ENCODE results near the gene AMBRA1. TPM values are rescaled to one million over a fixed set of nuclear protein-coding genes. Genes with fewer than 3 reads are reported as not detected.

Gene AMBRA1
- total and polyA plus RNA-seq, 2 donors: 8.7 to 20.6 TPM

- DNase-seq (ENCODE audit: low read depth in 6 of 9, low spot score in 9 of 9): peak in 5 of 9 donors; percentile 49 to 87 (median 70)
- Histone ChIP-seq H3K9me3 (ENCODE audit: control insufficient read depth in 2 of 2, insufficient read depth in 1 of 2, low read length in 1 of 2) (no peaks in the 10 kb centered on the region), H3K4me1 (ENCODE audit: control insufficient read depth in 2 of 2, insufficient read depth in 2 of 2, low read length in 2 of 2) (peaks cover 63 to 91% of the 10 kb centered on the region in 2 donors), H3K27me3 (ENCODE audit: control insufficient read depth in 2 of 2, insufficient read depth in 1 of 2, low read length in 1 of 2) (peaks cover 0 to 6% of the 10 kb centered on the region in 2 donors), H3K36me3 (ENCODE audit: control insufficient read depth in 2 of 2, insufficient read depth in 2 of 2, low read length in 1 of 2) (peaks cover 9 to 14% of the 10 kb centered on the region in 2 donors), H3K27ac (ENCODE audit: low read depth in 1 of 2, low read length in 1 of 2) (peak overlapping the region; percentile 86 to 95), H3K4me3 (ENCODE audit: low read length in 2 of 2) (peak overlapping the region; percentile 78 to 80)
- 16% methylated on average over 18 of the region's 18 CpGs for WGBS
Measured at GRCh38 chr11:46348566-46349401, 245.0 kb downstream of the AMBRA1 start.

DNA sequence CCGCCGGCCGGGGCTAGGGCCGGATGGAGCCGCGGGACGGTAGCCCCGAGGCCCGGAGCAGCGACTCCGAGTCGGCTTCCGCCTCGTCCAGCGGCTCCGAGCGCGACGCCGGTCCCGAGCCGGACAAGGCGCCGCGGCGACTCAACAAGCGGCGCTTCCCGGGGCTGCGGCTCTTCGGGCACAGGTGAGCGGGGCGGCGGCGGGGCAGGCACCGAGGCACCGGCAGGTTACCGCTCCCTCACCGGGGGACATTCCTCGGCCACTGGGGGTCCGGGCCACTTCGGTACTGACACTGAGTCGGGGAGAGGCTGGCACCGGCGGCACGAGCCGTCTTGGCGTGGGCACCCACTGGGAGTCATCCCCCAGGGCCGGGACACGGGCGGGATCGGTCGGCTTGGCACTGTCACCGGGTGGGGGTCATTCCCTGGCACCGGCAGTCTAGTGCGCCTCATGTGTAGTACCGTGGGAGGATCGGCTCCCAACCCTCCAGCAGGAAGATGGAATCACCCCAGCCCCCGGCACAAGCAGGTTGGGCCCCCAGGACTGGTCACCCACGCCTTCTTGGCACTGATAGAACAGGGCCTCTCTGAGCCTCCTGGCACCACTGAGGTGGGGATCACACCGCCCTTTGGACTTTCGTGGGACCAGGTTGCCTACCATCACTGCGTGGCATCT is 246.0 kb downstream of the AMBRA1 start:
- H3K27me3 ChIP-seq (ENCODE audit: control insufficient read depth in 2 of 2, insufficient read depth in 1 of 2, low read length in 1 of 2): peaks cover 0 to 6% of the 10 kb centered on the region in 2 donors
- H3K4me3 ChIP-seq (ENCODE audit: low read length in 2 of 2): peak overlapping the region; percentile 78 to 80
- H3K36me3 ChIP-seq (ENCODE audit: control insufficient read depth in 2 of 2, insufficient read depth in 2 of 2, low read length in 1 of 2): peaks cover 3 to 11% of the 10 kb centered on the region in 2 donors
- H3K4me1 ChIP-seq (ENCODE audit: control insufficient read depth in 2 of 2, insufficient read depth in 2 of 2, low read length in 2 of 2): peaks cover 56 to 87% of the 10 kb centered on the region in 2 donors
- DNase-seq (ENCODE audit: low read depth in 6 of 9, low spot score in 9 of 9): no peak
- H3K9me3 ChIP-seq (ENCODE audit: control insufficient read depth in 2 of 2, insufficient read depth in 1 of 2, low read length in 1 of 2): no peaks in the 10 kb centered on the region
- whole genome bisulfite sequencing: 1% methylated on average over 63 of the region's 63 CpGs
- peak overlapping the region; percentile 86 to 95 for H3K27ac ChIP-seq (ENCODE audit: low read depth in 1 of 2, low read length in 1 of 2)

GRCh38 chr11:46346886-46347636 is 246.8 kb downstream of the AMBRA1 start, which contains the start of gene DGKZ:
DGKZ (plus strand) TSS chr11:46347463; CDS start chr11:46347660, 197 bp downstream.
- Histone ChIP-seq H3K4me1 (ENCODE audit: control insufficient read depth in 2 of 2, insufficient read depth in 2 of 2, low read length in 2 of 2) (peaks cover 54 to 87% of the 10 kb centered on the region in 2 donors), H3K4me3 (ENCODE audit: low read length in 2 of 2) (peak within 1 kb of the TSS; percentile 78 to 80), H3K27me3 (ENCODE audit: control insufficient read depth in 2 of 2, insufficient read depth in 1 of 2, low read length in 1 of 2) (peaks cover 0 to 6% of the 10 kb centered on the region in 2 donors), H3K36me3 (ENCODE audit: control insufficient read depth in 2 of 2, insufficient read depth in 2 of 2, low read length in 1 of 2) (peaks cover 0 to 11% of the 10 kb centered on the region in 2 donors), H3K9me3 (ENCODE audit: control insufficient read depth in 2 of 2, insufficient read depth in 1 of 2, low read length in 1 of 2) (no peaks in the 10 kb centered on the region), H3K27ac (ENCODE audit: low read depth in 1 of 2, low read length in 1 of 2) (peak within 1 kb of the TSS; percentile 86 to 95)
- 4% methylated on average over 80 of the region's 80 CpGs for WGBS
- DNase-seq (ENCODE audit: low read depth in 6 of 9, low spot score in 9 of 9): peak in 8 of 9 donors; percentile 56 to 89 (median 76)

Other genes starting within 250 kb of the AMBRA1 start
- 52.8 TPM for gene DGKZ, start 246.6 kb downstream of the AMBRA1 start, total RNA-seq
- 139 TPM for gene DGKZ, start 246.6 kb downstream of the AMBRA1 start, polyA plus RNA-seq
- gene MDK, start 212.4 kb downstream of the AMBRA1 start, total RNA-seq: 149 TPM
- 150 TPM for gene MDK, start 212.4 kb downstream of the AMBRA1 start, polyA plus RNA-seq
- 3.6 TPM for gene CHRM4, start 202.2 kb downstream of the AMBRA1 start, total RNA-seq
- 0.23 TPM for gene CHRM4, start 202.2 kb downstream of the AMBRA1 start, polyA plus RNA-seq
- gene HARBI1, start 23.2 kb upstream of the AMBRA1 start, total RNA-seq: 4.7 TPM
- 3.6 TPM for gene HARBI1, start 23.2 kb upstream of the AMBRA1 start, polyA plus RNA-seq
- 35.2 TPM for gene ATG13, start 23.5 kb upstream of the AMBRA1 start, total RNA-seq
- 32.0 TPM for gene ATG13, start 23.5 kb upstream of the AMBRA1 start, polyA plus RNA-seq
- gene ARHGAP1, start 106.6 kb upstream of the AMBRA1 start, total RNA-seq: 9.0 TPM
- gene ARHGAP1, start 106.6 kb upstream of the AMBRA1 start, polyA plus RNA-seq: 24.9 TPM
- 6.5 TPM for gene ZNF408, start 107.0 kb upstream of the AMBRA1 start, total RNA-seq
- 8.1 TPM for gene ZNF408, start 107.0 kb upstream of the AMBRA1 start, polyA plus RNA-seq
- 0.14 TPM for gene F2, start 125.2 kb upstream of the AMBRA1 start, total RNA-seq
- 0.07 TPM for gene F2, start 125.2 kb upstream of the AMBRA1 start, polyA plus RNA-seq